ENCODE data around the gene RNASEL. TPM values are rescaled to one million over a fixed set of nuclear protein-coding genes. Genes with fewer than 3 reads are reported as not detected.

RNASEL gene
- polyA plus RNA-seq, 1 donor (not counting 4 experiments of a cell fraction or from before 2014, with no cell fraction given): 4.7 TPM

DNA sequence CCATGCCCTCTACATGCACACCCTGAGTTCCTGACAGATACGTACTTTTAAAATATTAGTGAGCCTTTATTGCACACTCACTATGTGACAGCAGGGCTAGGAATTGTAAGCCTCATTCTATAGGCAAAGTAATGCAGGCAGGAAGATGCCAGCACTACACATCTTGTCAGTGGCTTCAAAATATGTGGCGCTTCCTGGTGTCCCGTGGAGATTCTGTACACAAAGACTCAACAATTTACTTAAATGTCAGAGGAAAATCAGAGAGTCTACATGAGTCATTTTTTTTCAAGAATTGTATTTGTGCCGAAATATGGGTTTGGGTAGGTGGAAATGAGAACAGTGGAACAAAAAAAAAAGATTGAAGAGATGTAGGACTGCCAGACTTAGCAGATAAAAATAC is 27.6 kb downstream of the RNASEL start:
- Histone ChIP-seq H3K36me3 (ENCODE audit: control insufficient read depth in 2 of 2, extremely low read depth in 1 of 2, insufficient read depth in 2 of 2, low read length in 2 of 2) (no peaks in the 10 kb centered on the region), H3K27ac (ENCODE audit: control insufficient read depth, insufficient read depth, low read length) (no peak overlapping the region), H3K79me2 (ENCODE audit: control insufficient read depth, insufficient read depth, low read length) (no peaks in the 10 kb centered on the region), H3K9ac (ENCODE audit: control insufficient read depth, extremely low read depth, insufficient read depth, low read length) (no peak overlapping the region), H4K20me1 (ENCODE audit: control insufficient read depth, extremely low read depth, insufficient read depth, low read length) (no peaks in the 10 kb centered on the region), H3K27me3 (ENCODE audit: control insufficient read depth, extremely low read depth, insufficient read depth, low read length) (no peaks in the 10 kb centered on the region), H3K4me3 (ENCODE audit: control insufficient read depth in 2 of 3, extremely low read depth in 1 of 3, insufficient read depth in 2 of 3, low read depth in 1 of 3, low read length in 3 of 3) (no peak overlapping the region), H3K4me2 (ENCODE audit: control insufficient read depth, extremely low read depth, insufficient read depth, low read depth, low read length) (no peak overlapping the region), H2AFZ (ENCODE audit: control insufficient read depth, low read length) (no peak overlapping the region), H3K4me1 (ENCODE audit: control insufficient read depth, extremely low read depth, insufficient read depth, low read length) (no peaks in the 10 kb centered on the region), H3K9me3 (ENCODE audit: control insufficient read depth, low read depth, low read length) (no peaks in the 10 kb centered on the region), H3K9me1 (ENCODE audit: control insufficient read depth, extremely low read depth, insufficient read depth, low read length) (no peaks in the 10 kb centered on the region)
- dilution Hi-C loops (cut with MboI; ENCODE audit: extremely low pct_ligation_motif_present, low sequenced_read_pairs): no loop called here
- DNase-seq (ENCODE audit: low read depth, low spot score) (no peak), FAIRE-seq (no peak)
- TF ChIP-seq, protein P1, sequence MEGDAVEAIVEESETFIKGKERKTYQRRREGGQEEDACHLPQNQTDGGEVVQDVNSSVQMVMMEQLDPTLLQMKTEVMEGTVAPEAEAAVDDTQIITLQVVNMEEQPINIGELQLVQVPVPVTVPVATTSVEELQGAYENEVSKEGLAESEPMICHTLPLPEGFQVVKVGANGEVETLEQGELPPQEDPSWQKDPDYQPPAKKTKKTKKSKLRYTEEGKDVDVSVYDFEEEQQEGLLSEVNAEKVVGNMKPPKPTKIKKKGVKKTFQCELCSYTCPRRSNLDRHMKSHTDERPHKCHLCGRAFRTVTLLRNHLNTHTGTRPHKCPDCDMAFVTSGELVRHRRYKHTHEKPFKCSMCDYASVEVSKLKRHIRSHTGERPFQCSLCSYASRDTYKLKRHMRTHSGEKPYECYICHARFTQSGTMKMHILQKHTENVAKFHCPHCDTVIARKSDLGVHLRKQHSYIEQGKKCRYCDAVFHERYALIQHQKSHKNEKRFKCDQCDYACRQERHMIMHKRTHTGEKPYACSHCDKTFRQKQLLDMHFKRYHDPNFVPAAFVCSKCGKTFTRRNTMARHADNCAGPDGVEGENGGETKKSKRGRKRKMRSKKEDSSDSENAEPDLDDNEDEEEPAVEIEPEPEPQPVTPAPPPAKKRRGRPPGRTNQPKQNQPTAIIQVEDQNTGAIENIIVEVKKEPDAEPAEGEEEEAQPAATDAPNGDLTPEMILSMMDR (optimal IDR thresholded peaks at IDR 0.05 in 1 of 3, IDR thresholded peaks at IDR 0.05 in 1 of 3, conservative IDR thresholded peaks at IDR 0.05 in 1 of 3; ENCODE audit: extremely low read depth in 1 of 3, insufficient read depth in 2 of 3, low read length in 3 of 3): no peak
- TF ChIP-seq EZH2 (IDR thresholded peaks at IDR 0.05; ENCODE audit: low read length): no peak

GRCh38 chr1:182560392-182560984 is 28.6 kb downstream of the RNASEL start:
- no peak for FAIRE-seq
- dilution Hi-C loops (cut with MboI; ENCODE audit: extremely low pct_ligation_motif_present, low sequenced_read_pairs): no loop called here

More at GRCh38 chr1:182560392-182560984, 28.6 kb downstream of the RNASEL start:
- H3K36me3 ChIP-seq (ENCODE audit: control insufficient read depth in 2 of 2, extremely low read depth in 1 of 2, insufficient read depth in 2 of 2, low read length in 2 of 2): no peaks in the 10 kb centered on the region
- H4K20me1 ChIP-seq (ENCODE audit: control insufficient read depth, extremely low read depth, insufficient read depth, low read length): no peaks in the 10 kb centered on the region
- no peaks in the 10 kb centered on the region for H3K9me1 ChIP-seq (ENCODE audit: control insufficient read depth, extremely low read depth, insufficient read depth, low read length)
- H3K9me3 ChIP-seq (ENCODE audit: control insufficient read depth, low read depth, low read length): no peaks in the 10 kb centered on the region
- no peak for TF ChIP-seq EZH2 (IDR thresholded peaks at IDR 0.05; ENCODE audit: low read length)
- TF ChIP-seq, protein P1 (optimal IDR thresholded peaks at IDR 0.05 in 1 of 3, IDR thresholded peaks at IDR 0.05 in 1 of 3, conservative IDR thresholded peaks at IDR 0.05 in 1 of 3; ENCODE audit: extremely low read depth in 1 of 3, insufficient read depth in 2 of 3, low read length in 3 of 3): no peak
- H3K27me3 ChIP-seq (ENCODE audit: control insufficient read depth, extremely low read depth, insufficient read depth, low read length): no peaks in the 10 kb centered on the region
- no peak overlapping the region for H3K4me3 ChIP-seq (ENCODE audit: control insufficient read depth in 2 of 3, extremely low read depth in 1 of 3, insufficient read depth in 2 of 3, low read depth in 1 of 3, low read length in 3 of 3)
- no peak overlapping the region for H3K9ac ChIP-seq (ENCODE audit: control insufficient read depth, extremely low read depth, insufficient read depth, low read length)
- H2AFZ ChIP-seq (ENCODE audit: control insufficient read depth, low read length): no peak overlapping the region
- no peaks in the 10 kb centered on the region for H3K79me2 ChIP-seq (ENCODE audit: control insufficient read depth, insufficient read depth, low read length)
- DNase-seq (ENCODE audit: low read depth, low spot score): no peak
- no peak overlapping the region for H3K4me2 ChIP-seq (ENCODE audit: control insufficient read depth, extremely low read depth, insufficient read depth, low read depth, low read length)
- H3K4me1 ChIP-seq (ENCODE audit: control insufficient read depth, extremely low read depth, insufficient read depth, low read length): no peaks in the 10 kb centered on the region
- H3K27ac ChIP-seq (ENCODE audit: control insufficient read depth, insufficient read depth, low read length): no peak overlapping the region
